ENCODE results near the gene UNC13C. TPM values are rescaled to one million over a fixed set of nuclear protein-coding genes. Genes with fewer than 3 reads are reported as not detected.

The UNC13C gene
- total RNA-seq, 6 experiments from 2014 or later: not detected

DNA sequence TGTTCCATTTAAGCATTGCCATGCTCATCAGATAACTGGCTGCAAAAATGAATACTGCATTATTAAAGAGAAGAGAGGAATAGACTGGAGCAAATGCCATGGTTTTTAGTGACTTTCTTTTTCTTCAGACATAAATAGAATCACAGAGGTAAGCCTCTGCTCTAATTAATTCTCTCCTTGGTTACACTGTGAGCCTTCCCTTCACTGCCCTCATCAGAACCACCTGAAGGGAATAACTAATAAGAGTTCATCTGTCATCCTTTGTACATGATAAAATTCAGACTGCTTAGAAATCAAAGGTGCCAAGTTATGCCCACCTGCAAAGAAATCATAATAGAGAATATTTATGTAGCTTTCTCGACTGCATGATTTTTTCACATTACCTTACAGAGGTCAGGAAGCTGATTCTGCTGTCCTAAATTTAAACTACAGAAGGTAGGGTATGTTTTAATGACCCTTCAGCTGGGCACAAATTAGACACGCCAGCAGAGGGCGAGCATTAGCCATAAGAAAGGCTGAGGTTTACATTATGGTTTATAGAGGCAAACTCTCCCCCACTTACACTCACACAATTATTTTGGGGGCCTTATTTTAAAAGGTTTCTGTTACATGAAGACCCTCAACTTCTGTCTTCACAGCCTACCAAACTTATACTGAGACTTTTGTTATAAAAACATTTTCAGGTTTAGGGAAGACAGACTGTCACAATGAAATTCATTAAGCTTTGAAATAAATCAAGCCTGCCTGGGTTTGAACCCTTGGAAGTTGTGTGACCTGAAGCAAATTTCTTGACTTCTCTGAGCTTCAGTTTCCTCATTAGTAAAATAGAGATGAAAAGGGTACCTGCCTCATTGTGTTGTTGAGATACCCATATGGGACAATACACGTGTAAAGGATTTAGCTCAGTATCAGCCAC is 15.3 kb upstream of the UNC13C start:
- Histone ChIP-seq H3K27ac (no peak overlapping the region), H3K4me1 (no peaks in the 10 kb centered on the region), H3K27me3 (no peaks in the 10 kb centered on the region), H3K4me3 (no peak overlapping the region), H3K9me3 (no peaks in the 10 kb centered on the region), H3K36me3 (no peaks in the 10 kb centered on the region)
- intact Hi-C loops (cut with DNase I): no loop called here
- WGBS (ENCODE audit: insufficient coverage, low coverage, low lambda C conversion rate, missing lambda C conversion rate): 15% methylated on average over 4 of the region's 4 CpGs
- DNase-seq: peak in 2 of 3 donors; percentile 41 to 45
- peak; percentile 61 to 70 (median 62) for ATAC-seq
- TF ChIP-seq, protein P1, sequence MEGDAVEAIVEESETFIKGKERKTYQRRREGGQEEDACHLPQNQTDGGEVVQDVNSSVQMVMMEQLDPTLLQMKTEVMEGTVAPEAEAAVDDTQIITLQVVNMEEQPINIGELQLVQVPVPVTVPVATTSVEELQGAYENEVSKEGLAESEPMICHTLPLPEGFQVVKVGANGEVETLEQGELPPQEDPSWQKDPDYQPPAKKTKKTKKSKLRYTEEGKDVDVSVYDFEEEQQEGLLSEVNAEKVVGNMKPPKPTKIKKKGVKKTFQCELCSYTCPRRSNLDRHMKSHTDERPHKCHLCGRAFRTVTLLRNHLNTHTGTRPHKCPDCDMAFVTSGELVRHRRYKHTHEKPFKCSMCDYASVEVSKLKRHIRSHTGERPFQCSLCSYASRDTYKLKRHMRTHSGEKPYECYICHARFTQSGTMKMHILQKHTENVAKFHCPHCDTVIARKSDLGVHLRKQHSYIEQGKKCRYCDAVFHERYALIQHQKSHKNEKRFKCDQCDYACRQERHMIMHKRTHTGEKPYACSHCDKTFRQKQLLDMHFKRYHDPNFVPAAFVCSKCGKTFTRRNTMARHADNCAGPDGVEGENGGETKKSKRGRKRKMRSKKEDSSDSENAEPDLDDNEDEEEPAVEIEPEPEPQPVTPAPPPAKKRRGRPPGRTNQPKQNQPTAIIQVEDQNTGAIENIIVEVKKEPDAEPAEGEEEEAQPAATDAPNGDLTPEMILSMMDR (IDR thresholded peaks at IDR 0.05): peak; percentile 49 to 62 (median 58)
- TF ChIP-seq POLR2A (IDR thresholded peaks at IDR 0.05): no peak

DNA sequence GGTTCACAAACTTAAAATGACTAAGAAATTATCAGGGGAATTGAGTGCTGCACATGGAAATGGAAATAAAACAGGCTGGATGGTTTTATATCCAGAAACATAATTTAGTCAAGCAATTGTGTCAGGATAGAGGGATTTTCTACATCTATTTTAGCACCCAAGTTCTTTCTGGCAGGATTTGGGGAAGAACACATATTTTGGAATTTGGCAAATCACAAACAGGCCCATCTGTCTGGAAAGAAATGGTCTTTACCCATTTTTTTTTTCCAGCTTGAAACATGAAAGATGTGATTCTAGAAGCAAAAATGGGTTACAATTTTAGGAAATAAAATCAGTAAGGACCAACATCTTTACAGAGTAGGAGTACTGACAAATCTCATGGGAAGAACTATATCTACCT is 14.4 kb upstream of the UNC13C start:
- TF ChIP-seq POLR2A (IDR thresholded peaks at IDR 0.05): no peak
- TF ChIP-seq, protein P1 (IDR thresholded peaks at IDR 0.05): no peak
- Histone ChIP-seq H3K4me3 (no peak overlapping the region), H3K4me1 (no peaks in the 10 kb centered on the region), H3K27me3 (no peaks in the 10 kb centered on the region), H3K27ac (no peak overlapping the region), H3K36me3 (no peaks in the 10 kb centered on the region), H3K9me3 (no peaks in the 10 kb centered on the region)
- intact Hi-C loops (cut with DNase I): no loop called here
- ATAC-seq (no peak), DNase-seq (no peak)

DNA sequence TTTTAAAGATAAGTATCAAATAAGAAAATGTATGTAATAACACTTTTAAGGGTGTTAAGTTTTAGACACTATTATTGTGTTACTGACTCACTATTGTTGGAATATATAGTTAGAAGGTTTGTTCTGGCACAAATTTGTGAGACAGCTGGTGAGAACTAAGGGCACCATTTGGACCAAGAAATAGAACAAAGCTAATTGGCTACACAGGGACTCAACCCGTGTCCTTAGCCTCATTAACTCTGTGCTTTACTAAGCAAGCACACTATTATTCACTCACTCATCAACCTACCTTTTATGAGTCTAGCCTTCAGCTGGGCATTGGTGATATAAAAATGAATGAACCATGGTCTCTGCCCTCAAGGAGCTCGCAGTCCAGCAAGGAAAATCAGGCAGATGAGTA is 4.1 kb upstream of the UNC13C start:
- Histone ChIP-seq H3K27ac (no peak overlapping the region), H3K36me3 (no peaks in the 10 kb centered on the region), H3K27me3 (peaks cover 0 to 9% of the 10 kb centered on the region in 2 donors), H3K4me1 (peaks cover 0 to 4% (median 0%) of the 10 kb centered on the region in 4 donors), H3K9me3 (no peaks in the 10 kb centered on the region), H3K4me3 (no peak overlapping the region)
- 48% methylated on average over 2 of the region's 2 CpGs for WGBS (ENCODE audit: insufficient coverage, low coverage, low lambda C conversion rate, missing lambda C conversion rate)
- intact Hi-C loops (cut with DNase I): no loop called here
- ATAC-seq (no peak), DNase-seq (no peak)
- no peak for TF ChIP-seq POLR2A (IDR thresholded peaks at IDR 0.05)

DNA sequence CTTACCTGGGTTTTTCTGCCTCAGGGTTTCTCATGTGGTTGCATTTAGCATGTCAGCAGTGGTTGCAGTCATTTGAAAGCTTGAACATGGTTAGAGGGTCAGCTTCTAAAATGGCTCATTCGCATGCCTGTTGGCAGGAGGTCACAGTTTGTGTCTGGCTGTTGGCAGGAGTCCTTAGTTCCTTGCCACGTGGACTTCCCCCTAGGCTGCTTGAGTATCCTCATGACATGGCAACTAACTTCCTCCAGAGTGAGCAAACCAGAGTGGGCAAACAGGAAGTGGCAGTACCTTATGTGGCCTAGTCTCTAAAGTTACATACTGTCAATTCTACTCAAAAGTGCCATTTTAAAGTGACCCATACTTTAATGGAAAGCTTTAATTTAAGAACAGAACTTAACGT is 3.4 kb upstream of the UNC13C start:
- Histone ChIP-seq H3K4me3 (no peak overlapping the region), H3K27ac (no peak overlapping the region), H3K9me3 (no peaks in the 10 kb centered on the region), H3K4me1 (peaks cover 0 to 4% (median 0%) of the 10 kb centered on the region in 4 donors), H3K27me3 (peaks cover 0 to 9% of the 10 kb centered on the region in 2 donors), H3K36me3 (no peaks in the 10 kb centered on the region)
- 60% methylated on average over 3 of the region's 3 CpGs for WGBS (ENCODE audit: insufficient coverage, low coverage, low lambda C conversion rate, missing lambda C conversion rate)
- intact Hi-C loops (cut with DNase I): no loop called here
- ATAC-seq (no peak), DNase-seq (no peak)
- TF ChIP-seq, protein P1 (IDR thresholded peaks at IDR 0.05): no peak
- TF ChIP-seq POLR2A (IDR thresholded peaks at IDR 0.05): no peak

DNA sequence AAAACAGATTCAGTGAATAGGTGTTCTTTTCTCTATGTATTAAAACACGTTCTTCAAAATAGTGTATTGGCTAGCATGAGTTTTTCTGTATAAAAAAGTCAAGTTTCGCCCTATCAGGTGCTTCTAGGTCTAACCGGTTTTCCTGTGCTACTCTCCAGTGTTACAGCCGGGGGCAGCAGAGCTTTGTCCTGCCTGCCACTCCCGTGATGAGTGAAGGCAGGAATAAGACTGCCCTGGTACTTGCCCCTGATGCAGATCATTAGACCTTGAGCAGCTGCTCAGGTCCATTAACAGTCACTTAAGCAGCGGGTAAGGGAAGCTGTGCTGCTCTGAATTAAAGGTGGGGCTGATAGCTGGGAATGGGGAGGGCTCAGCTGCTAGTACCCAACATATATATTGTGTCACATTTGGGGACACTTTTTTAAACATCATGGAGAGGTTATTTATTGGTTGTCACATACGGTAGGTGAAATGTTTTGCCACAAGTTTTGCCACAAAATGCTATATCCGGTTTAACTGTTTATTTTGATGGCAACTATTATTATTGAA is 1.3 kb upstream of the UNC13C start:
- H3K9me3 ChIP-seq: no peaks in the 10 kb centered on the region
- 51% methylated on average over 3 of the region's 8 CpGs for WGBS (ENCODE audit: insufficient coverage, low coverage, low lambda C conversion rate, missing lambda C conversion rate)
- H3K4me1 ChIP-seq: peaks cover 0 to 4% (median 0%) of the 10 kb centered on the region in 4 donors
- TF ChIP-seq, protein P1 (IDR thresholded peaks at IDR 0.05): peak in 1 of 4 donors; percentile 21
- no peak for TF ChIP-seq POLR2A (IDR thresholded peaks at IDR 0.05)
- H3K27me3 ChIP-seq: peaks cover 0 to 9% of the 10 kb centered on the region in 2 donors
- no peak overlapping the region for H3K27ac ChIP-seq
- peak in 1 of 4 donors; percentile 31 for ATAC-seq
- intact Hi-C loops (cut with DNase I): no loop called here
- H3K36me3 ChIP-seq: no peaks in the 10 kb centered on the region
- DNase-seq: no peak
- no peak overlapping the region for H3K4me3 ChIP-seq
